DOHH2 (cell line): Measurements from ENCODE around the gene INPP4B.

Experiments
- H3F3A ChIP-seq: fragments of 200-600 bp; sonication (generic), shearing (Covaris generic); 2 replicates; pipeline ENCODE4 v1.6.0; 2016; ENCODE audit warnings: antibody characterized with exemption, mild to moderate bottlenecking; ENCODE audit not compliant: control insufficient read depth, insufficient read depth
- H3K27ac ChIP-seq: fragments of 200-600 bp; sonication (generic); 2 replicates; pipeline ENCODE4 v1.5.1; 2014; ENCODE audit warnings: low read depth, mild to moderate bottlenecking, low read length, moderate library complexity
- H3K27me3 ChIP-seq: fragments of 200-600 bp; sonication (generic); 2 replicates; pipeline ENCODE4 v1.6.1; 2014; ENCODE audit warnings: mild to moderate bottlenecking, low read length, mixed read lengths; ENCODE audit not compliant: control insufficient read depth
- H3K36me3 ChIP-seq: fragments of 200-600 bp; sonication (generic); 2 replicates; pipeline ENCODE4 v1.6.1; 2014; ENCODE audit warnings: mild to moderate bottlenecking, low read length, moderate library complexity, mixed read lengths; ENCODE audit not compliant: control insufficient read depth
- H3K4me1 ChIP-seq: fragments of 200-600 bp; sonication (generic); 2 replicates; pipeline ENCODE4 v1.6.1; 2014; ENCODE audit warnings: mild to moderate bottlenecking, low read length, mixed read lengths; ENCODE audit not compliant: control insufficient read depth
- H3K4me2 ChIP-seq: fragments of 200-600 bp; sonication (generic); 2 replicates; pipeline ENCODE4 v1.6.0; 2014; ENCODE audit warnings: mild to moderate bottlenecking, low read length, moderate library complexity
- H3K4me3 ChIP-seq: fragments of 200-600 bp; sonication (generic); 2 replicates; pipeline ENCODE4 v1.5.1; 2014; ENCODE audit warnings: mild to moderate bottlenecking, low read length, mixed read lengths
- H3K79me2 ChIP-seq: fragments of 200-600 bp; sonication (generic); 2 replicates; pipeline ENCODE4 v1.6.1; 2014; ENCODE audit warnings: mild to moderate bottlenecking, low read length, mixed read lengths; ENCODE audit not compliant: control insufficient read depth
- H3K9me2 ChIP-seq: fragments of 200-600 bp; sonication (generic); replicated peaks from 2 replicates; pipeline ENCODE4 v1.6.1; 2014; ENCODE audit warnings: mild to moderate bottlenecking, low read length, mixed read lengths; ENCODE audit not compliant: control insufficient read depth
- H3K9me3 ChIP-seq: fragments of 200-600 bp; sonication (generic); 2 replicates; pipeline ENCODE4 v1.6.1; 2014; ENCODE audit warnings: antibody characterized with exemption, low read length, mixed read lengths; ENCODE audit not compliant: control insufficient read depth, insufficient read depth
- H4K20me1 ChIP-seq: fragments of 200-600 bp; sonication (generic); 2 replicates; pipeline ENCODE4 v1.6.0; 2014; ENCODE audit warnings: low read depth, mild to moderate bottlenecking, antibody characterized with exemption, low read length, moderate library complexity; ENCODE audit not compliant: control insufficient read depth, insufficient read depth
- CTCF ChIP-seq: fragments of 200-600 bp; sonication (generic); IDR thresholded peaks from one replicate; pipeline ENCODE4 v1.5.1; 2014; ENCODE audit warnings: antibody characterized with exemption, mild to moderate bottlenecking, low read depth, low read length; ENCODE audit not compliant: poor library complexity, severe bottlenecking
- EZH2phosphoT487 ChIP-seq: fragments of 200-600 bp; sonication (generic); IDR thresholded peaks from 2 replicates; pipeline ENCODE4 v1.6.1; 2017; ENCODE audit warnings: borderline replicate concordance, mild to moderate bottlenecking, antibody characterized with exemption, low read length, moderate library complexity, mixed read lengths

Gene INPP4B

GRCh38 chr4:142396279-142396678 is 449.8 kb downstream of the INPP4B start:
- no peak for TF ChIP-seq CTCF
- TF ChIP-seq EZH2phosphoT487 = no peak
- H3K27me3 ChIP-seq = no peaks in the 10 kb centered on the region
- H3K27ac ChIP-seq = no peak overlapping the region
- H3K9me2 ChIP-seq = no peaks in the 10 kb centered on the region
- no peaks in the 10 kb centered on the region for H3K79me2 ChIP-seq
- no peaks in the 10 kb centered on the region for H3K4me1 ChIP-seq
- H3K4me2 ChIP-seq = no peak overlapping the region
- H3K9me3 ChIP-seq = no peaks in the 10 kb centered on the region
- H3F3A ChIP-seq = no peaks in the 10 kb centered on the region
- H3K4me3 ChIP-seq = no peak overlapping the region
- no peaks in the 10 kb centered on the region for H3K36me3 ChIP-seq
- H4K20me1 ChIP-seq = no peaks in the 10 kb centered on the region

GRCh38 chr4:142393127-142393526 is 453.0 kb downstream of the INPP4B start:
- Histone ChIP-seq H3K4me3 (no peak overlapping the region), H3K4me1 (no peaks in the 10 kb centered on the region), H4K20me1 (no peaks in the 10 kb centered on the region), H3K79me2 (no peaks in the 10 kb centered on the region), H3K27me3 (no peaks in the 10 kb centered on the region), H3K4me2 (no peak overlapping the region), H3K9me2 (no peaks in the 10 kb centered on the region), H3K9me3 (no peaks in the 10 kb centered on the region), H3K27ac (no peak overlapping the region), H3K36me3 (no peaks in the 10 kb centered on the region), H3F3A (no peaks in the 10 kb centered on the region)
- TF ChIP-seq CTCF (no peak), EZH2phosphoT487 (no peak)

GRCh38 chr4:142386856-142387255 is 459.2 kb downstream of the INPP4B start:
- Histone ChIP-seq H3K4me3 (no peak overlapping the region), H3K79me2 (no peaks in the 10 kb centered on the region), H3K27me3 (no peaks in the 10 kb centered on the region), H3K9me2 (no peaks in the 10 kb centered on the region), H3K36me3 (no peaks in the 10 kb centered on the region), H3K27ac (no peak overlapping the region), H3K4me2 (no peak overlapping the region), H4K20me1 (no peaks in the 10 kb centered on the region), H3K4me1 (no peaks in the 10 kb centered on the region), H3K9me3 (no peaks in the 10 kb centered on the region), H3F3A (no peaks in the 10 kb centered on the region)
- TF ChIP-seq EZH2phosphoT487 = no peak
- no peak for TF ChIP-seq CTCF

GRCh38 chr4:142386449-142386848 is 459.7 kb downstream of the INPP4B start:
- Histone ChIP-seq H3K36me3 (no peaks in the 10 kb centered on the region), H3K4me1 (no peaks in the 10 kb centered on the region), H3K4me2 (no peak overlapping the region), H3K4me3 (no peak overlapping the region), H4K20me1 (no peaks in the 10 kb centered on the region), H3K9me2 (no peaks in the 10 kb centered on the region), H3F3A (no peaks in the 10 kb centered on the region), H3K9me3 (no peaks in the 10 kb centered on the region), H3K79me2 (no peaks in the 10 kb centered on the region), H3K27ac (no peak overlapping the region), H3K27me3 (no peaks in the 10 kb centered on the region)
- no peak for TF ChIP-seq EZH2phosphoT487
- no peak for TF ChIP-seq CTCF
